BJ (cell line): ENCODE measurements around the gene FLNC. TPM values are rescaled to one million over a fixed set of nuclear protein-coding genes. Genes with fewer than 3 reads are reported as not detected.

ENCODE experiments used
- CTCF ChIA-PET: fragments of 350-600 bp; formaldehyde crosslinking; extraction: SDS; loops from one replicate; lab custom pipeline; 2021; ENCODE audit warnings: antibody characterized with exemption, inconsistent platforms; lab: Yijun Ruan, JAX
- POLR2A ChIA-PET: fragments of 300-600 bp; sonication (Branson Sonifier 250); formaldehyde crosslinking; extraction: SDS; loops from one replicate; lab custom pipeline; 2021; ENCODE audit warnings: antibody characterized with exemption; lab: Charles Lee
- DNase-seq: peaks from one replicate; pipeline ENCODE4 v3.0.0-alpha.2; 2011; ENCODE audit warnings: low read depth
- H3K27me3 ChIP-seq: 2 replicates; pipeline ENCODE4 v1.6.0; 2011; ENCODE audit warnings: low read length; ENCODE audit not compliant: control insufficient read depth, insufficient read depth
- H3K36me3 ChIP-seq: 2 replicates; pipeline ENCODE4 v1.5.1; 2011; ENCODE audit warnings: low read length; ENCODE audit not compliant: control insufficient read depth, insufficient read depth
- H3K4me3 ChIP-seq: 2 replicates; pipeline ENCODE4 v1.5.1; 2011; ENCODE audit warnings: low read depth, mild to moderate bottlenecking, control low read depth, low read length
- CTCF ChIP-seq: IDR thresholded peaks from 2 replicates; pipeline ENCODE4 v1.5.1; 2011; ENCODE audit warnings: low read depth, mild to moderate bottlenecking, control low read depth, inconsistent platforms, low read length, moderate library complexity; ENCODE audit not compliant: insufficient read depth
- polyA plus RNA-seq: library from polyadenylated mRNA; depleted of rRNA; stranded (reverse); fragments of >200 nt; gene quantifications from 2 replicates; pipeline ENCODE4 v1.2.3, GENCODE V29; 2011

The FLNC gene
- polyA plus RNA-seq, 1 experiment, result 58.6 TPM

DNA sequence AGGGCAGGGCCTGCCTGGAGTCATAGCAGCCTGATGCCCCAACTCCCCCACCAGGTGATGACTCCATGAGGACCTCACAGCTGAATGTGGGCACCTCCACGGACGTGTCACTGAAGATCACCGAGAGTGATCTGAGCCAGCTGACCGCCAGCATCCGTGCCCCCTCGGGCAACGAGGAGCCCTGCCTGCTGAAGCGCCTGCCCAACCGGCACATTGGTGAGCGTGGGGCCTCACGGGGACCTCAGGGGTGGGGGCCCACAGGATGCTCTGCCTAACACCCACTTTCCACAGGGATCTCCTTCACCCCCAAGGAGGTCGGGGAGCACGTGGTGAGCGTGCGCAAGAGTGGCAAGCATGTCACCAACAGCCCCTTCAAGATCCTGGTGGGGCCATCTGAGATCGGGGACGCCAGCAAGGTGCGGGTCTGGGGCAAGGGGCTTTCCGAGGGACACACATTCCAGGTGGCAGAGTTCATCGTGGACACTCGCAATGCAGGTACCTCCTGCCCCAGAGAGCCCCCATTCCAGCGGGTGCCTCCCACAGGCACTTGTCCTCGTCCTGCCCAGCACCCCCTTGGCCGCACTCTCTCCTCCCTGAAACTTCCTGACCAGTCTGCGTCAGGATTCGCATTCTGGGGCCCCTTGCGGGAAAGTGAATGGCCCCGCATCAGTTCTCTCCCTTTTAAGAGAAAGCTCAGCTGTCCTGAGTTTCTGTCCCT lies 22.5 kb downstream of the FLNC start:
- DNase-seq, result no peak
- ChIA-PET POLR2A (no interaction called here), CTCF (no interaction called here)
- Histone ChIP-seq H3K36me3 (peaks cover 82% of the 10 kb centered on the region), H3K27me3 (no peaks in the 10 kb centered on the region), H3K4me3 (no peak overlapping the region)
- TF ChIP-seq CTCF, result no peak

DNA sequence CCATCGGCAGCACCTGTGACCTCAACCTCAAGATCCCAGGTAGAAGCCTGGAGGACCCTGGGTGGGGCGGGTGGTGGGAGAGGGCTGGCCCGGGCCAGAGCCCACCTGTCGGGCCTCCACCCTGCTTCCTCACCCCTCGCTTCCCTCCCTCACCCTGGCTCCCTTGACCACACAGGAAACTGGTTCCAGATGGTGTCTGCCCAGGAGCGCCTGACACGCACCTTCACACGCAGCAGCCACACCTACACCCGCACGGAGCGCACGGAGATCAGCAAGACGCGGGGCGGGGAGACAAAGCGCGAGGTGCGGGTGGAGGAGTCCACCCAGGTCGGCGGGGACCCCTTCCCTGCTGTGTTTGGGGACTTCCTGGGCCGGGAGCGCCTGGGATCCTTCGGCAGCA lies 23.6 kb downstream of the FLNC start:
- no peak overlapping the region for H3K4me3 ChIP-seq
- H3K27me3 ChIP-seq, result no peaks in the 10 kb centered on the region
- ChIA-PET POLR2A (no interaction called here), CTCF (no interaction called here)
- DNase-seq, result no peak
- no peak for TF ChIP-seq CTCF
- H3K36me3 ChIP-seq, result peaks cover 77% of the 10 kb centered on the region

- no peak for TF ChIP-seq CTCF
- ChIA-PET CTCF (no interaction called here), POLR2A (no interaction called here)
- no peaks in the 10 kb centered on the region for H3K27me3 ChIP-seq
- no peak for DNase-seq
- peaks cover 76% of the 10 kb centered on the region for H3K36me3 ChIP-seq
- H3K4me3 ChIP-seq, result no peak overlapping the region
Observed at GRCh38 chr7:128854396-128854795, 24.2 kb downstream of the FLNC start.

DNA sequence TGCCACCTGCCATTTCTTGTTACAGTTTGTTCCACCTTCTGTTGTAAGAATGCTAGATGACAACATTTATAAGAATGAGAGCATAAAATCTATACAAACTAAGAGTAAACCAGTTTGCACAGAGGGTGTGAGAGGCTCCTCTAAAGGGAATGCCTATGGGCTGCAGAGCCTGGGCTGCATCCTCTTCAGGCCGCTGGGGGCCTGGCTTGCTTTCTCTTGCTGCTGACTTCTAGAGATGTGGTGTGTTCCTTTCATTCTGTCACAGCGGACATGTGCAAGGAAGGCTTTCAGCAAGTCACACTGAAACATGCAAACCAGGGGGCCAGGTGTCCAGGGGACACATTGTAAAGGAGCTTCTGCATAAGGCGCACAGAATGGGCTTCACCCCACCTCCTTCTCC lies 25.4 kb downstream of the FLNC start:
- ChIA-PET POLR2A (no interaction called here), CTCF (interaction anchor here (1.0 kb wide), 1 partner anchor 13 kb away, joined by 4 read pairs; no protein-coding TSS in a partner anchor)
- Histone ChIP-seq H3K4me3 (no peak overlapping the region), H3K36me3 (peaks cover 65% of the 10 kb centered on the region), H3K27me3 (no peaks in the 10 kb centered on the region)
- TF ChIP-seq CTCF, result no peak
- no peak for DNase-seq

GRCh38 chr7:128856001-128856718 lies 26.0 kb downstream of the FLNC start:
- CTCF ChIA-PET, result interaction anchor here (0.6 to 1.0 kb wide), 2 partner anchors 14 to 375 kb away, joined by 3 to 4 read pairs; no protein-coding TSS in a partner anchor
- no peak for TF ChIP-seq CTCF

More at GRCh38 chr7:128856001-128856718, 26.0 kb downstream of the FLNC start:
- POLR2A ChIA-PET, result no interaction called here
- Histone ChIP-seq H3K27me3 (no peaks in the 10 kb centered on the region), H3K4me3 (no peak overlapping the region), H3K36me3 (peaks cover 59% of the 10 kb centered on the region)
- DNase-seq, result no peak
